GM10266 (cell line): ENCODE measurements around the gene APC2.

Experiments
- DNase-seq: peaks from one replicate; pipeline ENCODE4 v3.0.0; 2012; ENCODE audit errors: extremely low spot score
- CTCF ChIP-seq: IDR thresholded peaks from 2 replicates; pipeline ENCODE4 v1.5.1; 2012; ENCODE audit warnings: mild to moderate bottlenecking, low read depth; ENCODE audit not compliant: control insufficient read depth, insufficient read depth; ENCODE audit errors: missing control alignments

APC2 gene

GRCh38 chr19:1507763-1508506 lies 58.0 kb downstream of the APC2 start:
- DNase-seq = peak; percentile 100
- TF ChIP-seq CTCF = no peak

GRCh38 chr19:1508507-1508856 lies 58.6 kb downstream of the APC2 start:
- no peak for TF ChIP-seq CTCF
- DNase-seq = no peak

- no peak for TF ChIP-seq CTCF
- no peak for DNase-seq
Observed at GRCh38 chr19:1509602-1510441, 59.9 kb downstream of the APC2 start.

- TF ChIP-seq CTCF = no peak
- no peak for DNase-seq
Observed at GRCh38 chr19:1510442-1510806, 60.5 kb downstream of the APC2 start.

- no peak for TF ChIP-seq CTCF
Observed at GRCh38 chr19:1510807-1511206, 60.9 kb downstream of the APC2 start.

GRCh38 chr19:1511318-1512317 lies 61.7 kb downstream of the APC2 start:
- DNase-seq = no peak
- no peak for TF ChIP-seq CTCF

More at GRCh38 chr19:1510807-1511206, 60.9 kb downstream of the APC2 start:
- no peak for DNase-seq
